ENCODE data around the gene SHROOM4. TPM values are rescaled to one million over a fixed set of nuclear protein-coding genes. Genes with fewer than 3 reads are reported as not detected.

SHROOM4 gene
- total RNA-seq, 4 donors from 2014 or later = 6.3 to 54.7 (median 35.4) TPM

GRCh38 chrX:50668860-50669259 lies 145.1 kb downstream of the SHROOM4 start:
- ATAC-seq (ENCODE audit: low FRiP score) = no peak
- DNase-seq (ENCODE audit: low spot score) = no peak

GRCh38 chrX:50648156-50648555 lies 165.8 kb downstream of the SHROOM4 start:
- DNase-seq (ENCODE audit: low spot score) (no peak), ATAC-seq (ENCODE audit: low FRiP score) (no peak)
- no peak for TF ChIP-seq CTCF (IDR thresholded peaks at IDR 0.05)

More at GRCh38 chrX:50668860-50669259, 145.1 kb downstream of the SHROOM4 start:
- TF ChIP-seq CTCF (IDR thresholded peaks at IDR 0.05) = no peak

- ATAC-seq (ENCODE audit: low FRiP score) (no peak), DNase-seq (ENCODE audit: low spot score) (no peak)
- no peak for TF ChIP-seq CTCF (IDR thresholded peaks at IDR 0.05)
Observed at GRCh38 chrX:50644496-50644895, 169.5 kb downstream of the SHROOM4 start.

DNA sequence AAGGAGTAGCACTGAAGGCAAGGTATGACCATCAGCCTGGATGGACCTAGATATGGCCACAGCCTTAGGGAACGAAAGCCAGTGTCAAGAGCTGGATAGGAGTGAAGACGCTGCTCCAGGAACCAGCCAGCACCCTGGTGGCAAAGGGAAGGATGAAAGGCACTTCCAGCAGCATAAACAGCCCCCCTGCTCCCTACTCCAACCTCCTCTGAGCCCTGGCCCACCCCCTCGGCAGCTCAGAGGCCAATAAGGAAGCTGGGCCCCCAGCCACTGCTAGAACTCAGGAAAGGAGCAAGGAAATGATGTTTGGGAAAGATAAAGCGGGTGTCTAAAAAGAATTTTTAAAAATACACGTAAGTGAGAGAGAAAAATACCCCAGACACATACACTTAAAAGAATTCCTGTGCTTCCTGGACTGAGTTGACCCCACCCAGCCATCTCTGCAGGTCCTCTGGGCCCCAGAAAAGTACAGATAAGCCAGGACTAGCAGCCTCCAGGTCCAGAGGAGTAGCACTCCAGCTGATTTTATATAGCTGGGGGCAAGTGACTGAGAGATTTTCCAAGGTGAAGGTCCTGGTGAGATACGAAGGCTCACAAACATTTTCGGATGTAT lies 170.4 kb downstream of the SHROOM4 start:
- ATAC-seq (ENCODE audit: low FRiP score) (no peak), DNase-seq (ENCODE audit: low spot score) (no peak)
- TF ChIP-seq CTCF (IDR thresholded peaks at IDR 0.05) = no peak

DNA sequence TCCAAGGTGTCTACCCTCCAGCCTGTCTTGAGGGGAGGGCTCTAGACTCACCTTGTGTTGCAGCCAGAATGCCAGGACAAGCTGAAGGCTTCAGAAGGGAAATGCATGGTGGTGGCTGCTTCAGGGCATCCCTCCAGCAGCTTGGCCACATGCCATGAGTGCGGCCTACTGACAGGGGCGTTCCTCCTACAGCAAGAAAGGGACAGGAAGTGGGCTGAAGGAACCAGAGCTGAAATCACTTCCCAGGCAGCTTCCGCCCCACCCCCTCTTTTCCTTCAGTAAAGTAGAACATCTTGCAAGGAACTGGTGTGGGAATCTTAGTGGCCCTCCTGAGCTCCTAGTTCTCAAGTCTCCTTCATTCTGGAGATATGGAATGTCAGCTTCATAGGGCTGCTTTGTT lies 175.9 kb downstream of the SHROOM4 start:
- TF ChIP-seq CTCF (IDR thresholded peaks at IDR 0.05) = no peak
- DNase-seq (ENCODE audit: low spot score) = no peak
- no peak for ATAC-seq (ENCODE audit: low FRiP score)

- DNase-seq (ENCODE audit: low spot score) (no peak), ATAC-seq (ENCODE audit: low FRiP score) (no peak)
- TF ChIP-seq CTCF (IDR thresholded peaks at IDR 0.05) = no peak
Observed at GRCh38 chrX:50635817-50636365, 178.1 kb downstream of the SHROOM4 start.

GRCh38 chrX:50635162-50635561 lies 178.8 kb downstream of the SHROOM4 start:
- no peak for TF ChIP-seq CTCF (IDR thresholded peaks at IDR 0.05)
- no peak for DNase-seq (ENCODE audit: low spot score)

More at GRCh38 chrX:50635162-50635561, 178.8 kb downstream of the SHROOM4 start:
- no peak for ATAC-seq (ENCODE audit: low FRiP score)

All from omental fat pad (tissue), 4 donors.